Stimulated activated CD4-positive, alpha-beta T cell treated with anti-CD3 and anti-CD28 coated beads, Interleukin-1b, Interleukin-23, amount 100 ng/mL, for 1 hour (primary cell): Measurements from ENCODE around the gene CENPA.
A peak's percentile ranks its signal among the peaks of the same experiment; 100 is the strongest.
"Not testable (repeated sequence)": the region's sequence is repeated elsewhere in the genome, so short reads cannot be mapped to it uniquely, and the experiment has no call there.

Source experiments
- DNase-seq, 2 donors: peaks; one replicate each; pipeline ENCODE4 v3.0.0-alpha.2; 2020; ENCODE audit warnings: low read depth in 2 of 2

CENPA gene

DNA sequence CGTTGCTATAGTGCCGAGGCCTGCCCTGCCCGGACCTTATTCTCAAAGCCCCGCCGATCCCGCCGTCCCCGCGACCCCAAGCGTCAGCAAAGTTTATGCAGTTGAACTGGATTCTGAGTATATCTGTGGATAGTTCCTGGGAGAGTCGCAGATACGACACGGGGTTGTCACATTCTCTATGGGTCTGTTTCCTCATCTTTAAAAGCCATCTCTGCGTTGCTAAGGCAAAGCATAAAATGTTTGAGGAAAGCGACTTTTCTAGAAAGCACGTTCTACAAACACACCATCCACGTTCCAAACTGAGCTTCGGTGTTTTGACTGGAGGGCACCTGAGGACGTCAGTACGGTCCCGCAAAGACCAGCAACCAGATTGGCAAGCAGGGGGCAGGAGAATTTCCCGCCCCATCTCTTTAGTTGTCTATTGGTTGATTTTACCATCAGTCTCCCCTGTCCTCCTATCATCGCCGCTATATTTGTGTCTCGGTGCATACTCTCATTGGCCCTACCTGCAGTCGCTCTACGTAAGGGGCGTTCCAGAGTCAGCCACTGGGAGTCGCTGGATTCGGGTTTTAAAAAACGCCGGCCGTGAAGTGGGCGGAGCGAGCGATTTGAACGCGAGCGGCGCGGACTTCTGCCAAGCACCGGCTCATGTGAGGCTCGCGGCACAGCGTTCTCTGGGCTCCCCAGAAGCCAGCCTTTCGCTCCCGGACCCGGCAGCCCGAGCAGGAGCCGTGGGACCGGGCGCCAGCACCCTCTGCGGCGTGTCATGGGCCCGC lies at the start of gene CENPA:
Gene CENPA (plus strand): TSS at position 626 of the 776 bp plus-strand sequence. CDS start 141 bp downstream, at position 767.
- peak; percentile 83 for DNase-seq

DNA sequence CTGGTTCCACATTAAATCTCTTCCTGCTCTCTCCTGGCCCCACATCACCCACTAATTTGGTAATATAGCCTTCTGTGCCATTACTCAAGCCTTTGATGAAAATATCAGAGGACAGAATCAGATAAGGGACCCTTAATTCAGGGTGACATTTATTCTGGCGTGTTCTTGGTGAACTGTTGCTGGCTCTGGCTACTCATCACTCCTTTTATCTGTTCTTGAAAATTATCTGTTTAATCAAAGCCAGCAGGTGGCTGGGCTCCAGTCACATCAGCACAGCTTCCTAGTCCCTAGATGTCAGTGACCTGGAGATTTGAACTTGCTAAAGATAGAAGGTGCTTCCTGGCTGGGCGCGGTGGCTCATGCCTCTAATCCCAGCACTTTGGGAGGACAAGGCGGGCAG lies 48.6 kb upstream of the CENPA start:
- no peak for DNase-seq

DNA sequence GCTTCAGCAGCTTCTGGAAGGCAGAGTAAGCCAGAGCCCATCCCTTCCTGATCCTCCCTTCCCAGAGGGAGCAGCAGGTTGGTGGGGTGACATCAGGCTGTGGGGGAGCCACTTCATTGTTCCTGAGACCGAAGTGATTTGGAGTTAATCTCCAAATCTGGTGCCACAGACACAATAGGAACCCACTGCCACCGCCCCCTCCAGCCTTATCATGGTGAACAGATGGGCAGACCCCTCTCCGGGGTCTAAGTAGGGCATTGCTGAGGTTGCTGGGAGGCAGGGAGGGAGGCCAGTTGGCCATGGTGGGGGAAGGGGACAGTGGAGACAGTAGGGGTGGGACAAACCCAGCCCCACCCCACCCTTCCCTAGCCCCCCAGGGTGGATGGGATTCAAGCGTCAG lies 47.4 kb upstream of the CENPA start:
- DNase-seq, result no peak

DNA sequence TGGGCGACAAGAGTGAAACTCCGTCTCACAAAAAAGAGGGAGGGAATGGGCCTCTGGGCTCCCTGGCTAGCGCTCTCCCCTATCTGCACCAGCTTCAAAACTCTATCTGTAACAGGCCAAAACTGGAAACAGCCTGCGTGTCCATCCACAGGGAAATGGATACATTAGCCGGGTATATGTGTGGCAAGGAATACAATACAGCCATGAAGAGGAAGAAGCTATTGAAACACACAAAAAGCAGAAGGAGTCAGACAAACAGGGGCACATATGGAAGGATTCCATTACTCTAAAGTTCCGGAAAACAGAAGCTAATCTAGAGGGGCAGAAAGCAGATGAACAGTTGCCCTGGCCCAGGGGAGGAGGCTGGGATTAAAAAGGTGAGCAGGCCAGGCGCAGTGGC lies 46.3 kb upstream of the CENPA start:
- DNase-seq, result no peak

DNA sequence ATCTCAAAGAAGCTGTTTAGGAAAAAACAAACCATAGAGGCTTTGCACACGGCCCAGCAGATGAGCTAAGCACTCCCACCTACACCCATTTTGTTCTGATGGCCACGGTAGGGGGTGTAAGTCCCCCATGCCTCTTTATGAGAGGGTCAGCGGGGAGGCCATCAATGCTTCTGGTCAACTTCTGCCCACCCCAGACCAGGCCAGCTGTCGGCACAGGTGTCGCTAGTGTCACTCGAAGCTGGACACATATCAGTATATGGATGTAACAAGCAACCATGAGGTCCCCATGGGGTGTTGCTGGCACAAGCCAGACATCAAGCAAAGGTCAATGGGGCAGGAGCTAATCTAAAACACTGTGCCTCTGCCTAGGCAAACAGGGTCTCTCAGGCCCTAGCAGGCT lies 45.5 kb upstream of the CENPA start:
- no peak for DNase-seq

DNA sequence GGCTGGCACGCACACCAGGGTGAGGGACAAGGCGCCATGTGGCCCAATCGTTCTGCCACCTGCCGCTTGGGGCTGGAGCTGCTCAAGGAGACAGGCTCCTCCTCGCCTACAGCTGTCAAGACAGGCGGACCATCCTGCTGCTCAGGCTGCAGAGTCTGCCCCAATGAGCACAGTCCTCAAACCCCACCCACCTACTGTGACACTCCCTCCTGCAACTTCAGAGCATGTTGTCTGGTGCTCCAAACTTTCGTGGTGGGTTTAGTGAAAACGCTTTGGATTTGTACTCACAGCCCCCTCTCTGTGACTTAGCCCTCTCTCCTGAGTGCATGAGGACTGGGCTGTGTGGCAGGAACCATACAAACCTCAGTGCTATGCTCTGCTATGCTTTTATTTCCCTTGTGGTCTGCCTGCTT lies 45.0 kb upstream of the CENPA start:
- no peak for DNase-seq

- no peak for DNase-seq
Observed at GRCh38 chr2:26742048-26742770, 43.6 kb upstream of the CENPA start.

DNA sequence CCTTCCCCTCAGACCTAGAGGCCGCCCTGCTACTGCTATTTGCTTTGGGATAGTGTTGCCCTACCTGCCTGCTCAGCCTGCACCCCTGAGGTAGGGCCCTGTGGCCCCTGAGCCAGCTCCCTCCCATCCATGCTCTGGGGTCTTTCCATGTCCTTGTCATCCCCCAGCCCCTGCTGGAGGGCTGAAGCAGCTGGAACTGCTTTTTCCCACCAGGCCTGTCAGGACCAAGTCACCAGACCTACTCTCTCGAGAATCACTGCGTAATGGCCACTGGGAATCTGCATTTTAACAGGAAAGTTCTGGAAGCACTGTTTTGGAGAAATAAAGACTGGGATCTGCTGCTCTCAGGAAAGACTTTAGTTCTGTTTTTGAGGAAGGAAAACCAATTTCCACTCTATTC lies 42.0 kb upstream of the CENPA start:
- DNase-seq, result no peak

- DNase-seq, result no peak
Observed at GRCh38 chr2:26744953-26745352, 40.9 kb upstream of the CENPA start.

DNA sequence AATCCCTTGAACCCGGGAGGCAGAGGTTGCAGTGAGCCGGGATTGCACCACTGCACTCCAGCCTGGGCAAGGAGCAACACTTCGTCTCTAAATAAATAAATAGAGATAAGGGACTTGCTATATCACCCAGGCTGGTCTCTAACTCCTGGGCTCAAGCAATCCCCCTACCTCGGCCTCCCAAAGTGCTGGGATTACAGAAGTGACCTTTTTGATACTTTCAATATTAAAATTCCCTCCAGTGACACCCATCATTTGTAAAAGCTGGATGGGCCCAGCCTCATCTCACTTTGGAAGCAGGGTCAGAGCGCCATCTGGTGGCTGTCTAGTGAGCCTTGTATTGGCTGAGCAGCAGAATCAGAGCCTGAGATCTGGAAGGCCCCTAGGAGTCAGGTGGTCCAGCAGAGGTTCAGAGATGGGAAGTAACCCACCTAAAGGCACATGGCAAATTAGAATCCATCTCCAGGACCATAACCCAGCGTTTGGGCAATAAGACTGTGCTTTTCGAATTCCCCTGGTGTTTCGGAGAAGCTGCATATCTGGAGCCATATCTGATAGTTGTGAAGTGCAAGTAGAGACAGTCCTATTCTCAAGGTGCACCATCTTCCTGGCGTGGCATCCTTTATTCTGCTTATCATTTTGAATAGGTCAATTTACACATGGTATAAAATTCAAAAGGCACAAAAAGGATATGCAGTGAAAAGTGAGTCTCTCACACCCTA lies 40.1 kb upstream of the CENPA start:
- peak; percentile 39 to 66 for DNase-seq

- DNase-seq, result no peak
Observed at GRCh38 chr2:26746934-26747333, 38.9 kb upstream of the CENPA start.

- DNase-seq, result not testable (repeated sequence)
Observed at GRCh38 chr2:26749787-26750420, 36.0 kb upstream of the CENPA start.

DNA sequence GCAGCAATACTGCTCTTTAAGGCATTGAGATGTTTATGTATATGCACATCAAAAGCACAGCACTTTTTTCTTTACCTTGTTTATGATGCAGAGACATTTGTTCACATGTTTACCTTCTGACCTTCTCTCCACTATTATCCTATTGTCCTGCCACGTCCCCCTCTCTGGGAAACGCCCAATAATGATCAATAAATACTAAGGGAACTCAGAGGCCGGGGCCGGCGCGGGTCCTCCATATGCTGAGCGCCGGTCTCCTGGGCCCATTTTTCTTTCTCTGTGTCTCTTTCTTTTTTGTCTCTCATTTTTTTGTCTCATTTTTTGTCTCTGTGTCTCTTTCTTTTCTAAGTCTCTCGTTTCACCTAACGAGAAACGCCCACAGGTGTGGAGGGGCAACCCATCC lies 35.4 kb upstream of the CENPA start:
- DNase-seq, result not testable (repeated sequence)

DNA sequence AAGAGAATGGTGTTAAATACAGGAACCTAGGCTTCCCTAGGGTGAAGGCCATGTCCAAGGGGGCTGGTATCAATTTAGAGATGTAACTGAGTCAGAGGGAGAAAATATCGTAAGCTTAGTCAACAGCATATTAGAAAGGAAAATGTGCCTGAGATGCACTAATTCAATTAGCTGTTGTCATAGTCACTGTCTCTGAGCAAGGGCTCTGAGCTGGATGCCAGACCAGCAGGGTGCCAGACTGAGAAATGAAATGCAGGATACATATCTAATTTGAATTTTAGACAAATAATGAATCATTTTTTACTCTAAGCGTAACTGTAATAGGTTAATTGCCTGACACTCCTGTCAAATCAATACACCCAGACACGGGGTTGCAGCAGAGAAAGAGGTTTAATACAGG lies 33.2 kb upstream of the CENPA start:
- no peak for DNase-seq

DNA sequence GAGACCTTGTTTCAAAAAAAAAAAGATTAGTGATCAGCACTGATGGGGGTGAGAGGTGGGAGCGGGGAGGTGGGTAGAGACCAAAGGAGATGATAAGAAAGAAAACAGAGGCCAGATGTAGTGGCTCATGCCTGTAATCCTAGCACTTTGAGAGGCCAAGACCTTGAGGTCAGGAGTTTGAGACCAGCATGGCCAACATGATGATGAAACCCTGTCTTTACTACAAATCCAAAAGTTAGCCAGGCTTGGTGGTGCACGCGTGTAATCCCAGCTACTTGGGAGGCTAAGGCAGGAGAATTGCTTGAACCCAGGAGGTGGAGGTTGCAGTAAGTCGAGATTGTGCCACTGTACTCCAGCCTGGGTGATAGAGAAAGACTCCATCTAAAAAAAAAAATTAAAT lies 31.3 kb upstream of the CENPA start:
- no peak for DNase-seq

DNA sequence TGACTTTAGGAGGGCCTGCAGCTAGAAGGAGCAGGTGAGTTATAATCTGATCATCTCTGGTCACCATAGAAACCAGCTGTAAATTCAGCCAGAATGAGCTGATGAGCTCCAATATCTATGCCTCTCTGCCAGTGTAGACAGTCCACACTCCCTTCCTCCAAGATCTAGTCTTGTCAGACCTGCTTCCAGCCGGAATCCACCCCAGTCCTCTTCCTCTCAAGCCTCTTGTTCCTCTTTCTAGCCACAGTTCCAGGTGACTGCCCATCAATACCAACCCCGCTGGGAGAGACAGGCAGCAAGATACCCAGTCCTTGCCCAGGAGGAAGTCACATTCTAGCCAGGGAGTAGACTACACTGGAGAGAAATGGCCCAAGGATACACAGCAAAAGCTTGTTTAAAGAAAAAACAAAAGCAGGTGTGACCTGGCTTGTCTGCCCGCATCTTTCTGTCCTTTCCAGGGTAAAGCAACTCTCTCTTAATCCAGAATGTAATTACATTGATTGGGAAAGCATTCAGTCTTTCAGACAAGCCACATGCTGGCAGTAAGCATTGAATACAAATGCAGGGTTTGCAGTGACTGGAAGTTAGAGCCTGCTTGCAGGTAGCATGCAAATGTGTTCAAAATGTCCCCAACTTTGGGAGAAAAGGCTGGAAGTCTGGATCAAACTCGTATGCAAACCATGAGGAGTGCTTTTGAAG lies 30.7 kb upstream of the CENPA start:
- no peak for DNase-seq

DNA sequence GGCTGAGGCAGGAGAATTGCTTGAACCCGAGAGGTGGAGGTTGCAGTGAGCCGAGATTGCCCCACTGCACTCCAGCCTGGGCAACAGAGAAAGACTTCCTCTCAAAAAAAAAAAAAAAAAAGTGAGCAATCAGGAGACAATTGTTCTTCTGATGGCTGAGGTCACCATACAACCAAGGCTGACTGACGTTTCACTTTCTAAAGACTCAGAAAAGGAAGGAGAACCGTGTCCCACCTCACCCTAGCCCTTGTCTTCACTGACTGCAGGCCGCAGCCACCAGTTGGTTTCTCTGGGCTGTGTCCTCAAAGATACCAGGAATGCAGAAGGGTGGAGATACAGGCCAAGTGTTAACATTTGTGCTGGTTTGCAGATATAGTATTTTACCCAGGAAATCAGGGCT lies 29.5 kb upstream of the CENPA start:
- DNase-seq, result no peak

- no peak for DNase-seq
Observed at GRCh38 chr2:26757873-26758789, 27.7 kb upstream of the CENPA start.

GRCh38 chr2:26758790-26759321 lies 27.0 kb upstream of the CENPA start:
- no peak for DNase-seq

DNA sequence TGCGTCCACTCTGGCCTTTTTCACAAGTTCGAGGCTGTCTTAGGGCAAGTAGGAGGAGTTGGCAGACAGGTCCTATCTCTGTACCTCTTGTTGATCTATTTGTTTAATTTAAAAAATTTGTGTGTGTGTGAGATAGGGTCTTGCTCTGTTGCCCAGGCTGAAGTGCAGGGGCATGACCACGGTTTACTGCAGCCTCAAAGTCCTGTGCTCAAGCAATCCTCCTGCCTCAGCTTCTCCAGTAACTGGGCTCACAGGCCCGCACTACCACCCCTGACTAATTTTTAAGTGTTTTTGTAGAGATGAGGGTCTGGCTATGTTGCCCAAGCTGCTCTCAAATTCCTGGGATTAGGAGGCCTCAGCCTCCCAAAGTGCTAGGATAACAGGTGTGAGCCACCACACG lies 26.0 kb upstream of the CENPA start:
- DNase-seq, result no peak
